OCI-LY3 (cell line): Measurements from ENCODE around the gene STX10.

ENCODE experiments used
- CTCF ChIP-seq: fragments of 200-600, 300-600 bp; sonication (generic); IDR thresholded peaks from 2 replicates; pipeline ENCODE4 v1.5.1; 2014; ENCODE audit warnings: antibody characterized with exemption, low read length, low read depth
- EZH2phosphoT487 ChIP-seq: fragments of 200-600 bp; shearing (Covaris generic); IDR thresholded peaks from 2 replicates; pipeline ENCODE4 v1.6.1; 2018; ENCODE audit warnings: antibody characterized with exemption, mixed run types, low read depth

- TF ChIP-seq EZH2phosphoT487: no peak
- no peak for TF ChIP-seq CTCF
Observed at GRCh38 chr19:13135068-13136062, 14.8 kb downstream of the STX10 start.
